NCI-H82 treated with DMSO at 0.1 percent for 48 hours (cell line): Measurements from ENCODE around the gene TBC1D28.
"Not testable (repeated sequence)": the region's sequence is repeated elsewhere in the genome, so short reads cannot be mapped to it uniquely, and the experiment has no call there.

ENCODE experiments used
- DNase-seq: peaks from one replicate; lab custom pipeline; 2025; ENCODE audit not compliant: unreplicated experiment; lab: John Stamatoyannopoulos, UW

Gene TBC1D28

GRCh38 chr17:18644291-18644690 is at the start of gene TBC1D28:
TBC1D28 (minus strand) TSS chr17:18644391; CDS start chr17:18641352, 3,039 bp downstream.
- DNase-seq, result not testable (repeated sequence)

GRCh38 chr17:18682668-18683067 is 38.5 kb upstream of the TBC1D28 start:
- not testable (repeated sequence) for DNase-seq

GRCh38 chr17:18681767-18682571 is 37.8 kb upstream of the TBC1D28 start, which contains the start of gene FOXO3B:
FOXO3B (minus strand) TSS chr17:18682314; CDS start chr17:18681651, 663 bp downstream.
- peak; percentile 90 for DNase-seq

GRCh38 chr17:18677381-18677780 is 33.2 kb upstream of the TBC1D28 start:
- DNase-seq, result not testable (repeated sequence)

GRCh38 chr17:18676928-18677327 is 32.7 kb upstream of the TBC1D28 start:
- DNase-seq, result not testable (repeated sequence)

GRCh38 chr17:18672395-18673227 is 28.4 kb upstream of the TBC1D28 start:
- not testable (repeated sequence) for DNase-seq

GRCh38 chr17:18668625-18669024 is 24.4 kb upstream of the TBC1D28 start:
- not testable (repeated sequence) for DNase-seq

GRCh38 chr17:18667535-18667934 is 23.3 kb upstream of the TBC1D28 start:
- DNase-seq, result not testable (repeated sequence)

- not testable (repeated sequence) for DNase-seq
Measured at GRCh38 chr17:18666326-18666725, 22.1 kb upstream of the TBC1D28 start.

- DNase-seq, result not testable (repeated sequence)
Measured at GRCh38 chr17:18661924-18662624, 17.9 kb upstream of the TBC1D28 start.

GRCh38 chr17:18650094-18650493 is 5.9 kb upstream of the TBC1D28 start:
- not testable (repeated sequence) for DNase-seq

- DNase-seq, result not testable (repeated sequence)
Measured at GRCh38 chr17:18643124-18643523, 1.1 kb downstream of the TBC1D28 start.

- DNase-seq, result not testable (repeated sequence)
Measured at GRCh38 chr17:18638357-18638756, 5.8 kb downstream of the TBC1D28 start.

- DNase-seq, result not testable (repeated sequence)
Measured at GRCh38 chr17:18636237-18636636, 8.0 kb downstream of the TBC1D28 start.

GRCh38 chr17:18635773-18636172 is 8.4 kb downstream of the TBC1D28 start:
- not testable (repeated sequence) for DNase-seq

- DNase-seq, result not testable (repeated sequence)
Measured at GRCh38 chr17:18634550-18635263, 9.5 kb downstream of the TBC1D28 start.

- no peak for DNase-seq
Measured at GRCh38 chr17:18626152-18626870, 17.9 kb downstream of the TBC1D28 start.

- DNase-seq, result peak; percentile 19
Measured at GRCh38 chr17:18625509-18626104, 18.6 kb downstream of the TBC1D28 start.

- DNase-seq, result not testable (repeated sequence)
Measured at GRCh38 chr17:18624862-18625501, 19.2 kb downstream of the TBC1D28 start.
